ENCODE data around the gene CD7.

CD7 gene

DNA sequence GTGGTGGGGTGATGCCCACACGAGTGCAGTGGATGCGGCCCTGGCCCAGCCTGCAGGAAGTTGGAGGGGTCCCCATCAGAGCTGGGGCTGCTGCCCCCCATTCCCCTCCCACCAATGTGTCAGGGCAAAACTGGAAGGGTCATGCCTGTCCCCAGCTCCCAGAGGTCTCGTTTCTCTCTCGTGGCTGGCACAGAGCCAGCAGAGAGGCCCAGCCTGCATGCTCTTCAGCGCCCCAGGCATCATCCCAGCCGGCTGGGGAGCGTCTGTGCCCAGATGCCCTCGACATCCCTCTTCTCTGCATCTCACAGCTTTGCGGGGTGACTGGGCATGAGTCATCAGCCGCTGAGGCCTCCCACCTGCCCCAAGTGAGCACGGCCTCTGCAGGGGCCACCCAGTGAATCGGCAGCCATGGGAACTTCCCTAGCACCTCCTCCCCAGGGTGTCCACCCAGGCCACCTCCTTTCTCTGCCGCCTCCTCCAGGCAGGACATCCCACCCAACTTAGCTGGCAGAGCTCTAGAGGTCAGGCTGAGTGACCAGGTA lies 34.1 kb downstream of the CD7 start:
- Histone ChIP-seq H3K9ac (ENCODE audit: low read length) (no peak overlapping the region), H3K27me3 (ENCODE audit: control insufficient read depth, insufficient read depth, low read length) (no peaks in the 10 kb centered on the region), H3K4me3 (ENCODE audit: low read length) (no peak overlapping the region), H3K36me3 (ENCODE audit: control insufficient read depth, low read depth, low read length) (no peaks in the 10 kb centered on the region), H3K9me3 (ENCODE audit: control insufficient read depth, low read depth, low read length) (no peaks in the 10 kb centered on the region), H3K27ac (ENCODE audit: low read length) (no peak overlapping the region), H3K4me1 (ENCODE audit: control insufficient read depth, low read depth, low read length) (peaks cover 4% of the 10 kb centered on the region)

DNA sequence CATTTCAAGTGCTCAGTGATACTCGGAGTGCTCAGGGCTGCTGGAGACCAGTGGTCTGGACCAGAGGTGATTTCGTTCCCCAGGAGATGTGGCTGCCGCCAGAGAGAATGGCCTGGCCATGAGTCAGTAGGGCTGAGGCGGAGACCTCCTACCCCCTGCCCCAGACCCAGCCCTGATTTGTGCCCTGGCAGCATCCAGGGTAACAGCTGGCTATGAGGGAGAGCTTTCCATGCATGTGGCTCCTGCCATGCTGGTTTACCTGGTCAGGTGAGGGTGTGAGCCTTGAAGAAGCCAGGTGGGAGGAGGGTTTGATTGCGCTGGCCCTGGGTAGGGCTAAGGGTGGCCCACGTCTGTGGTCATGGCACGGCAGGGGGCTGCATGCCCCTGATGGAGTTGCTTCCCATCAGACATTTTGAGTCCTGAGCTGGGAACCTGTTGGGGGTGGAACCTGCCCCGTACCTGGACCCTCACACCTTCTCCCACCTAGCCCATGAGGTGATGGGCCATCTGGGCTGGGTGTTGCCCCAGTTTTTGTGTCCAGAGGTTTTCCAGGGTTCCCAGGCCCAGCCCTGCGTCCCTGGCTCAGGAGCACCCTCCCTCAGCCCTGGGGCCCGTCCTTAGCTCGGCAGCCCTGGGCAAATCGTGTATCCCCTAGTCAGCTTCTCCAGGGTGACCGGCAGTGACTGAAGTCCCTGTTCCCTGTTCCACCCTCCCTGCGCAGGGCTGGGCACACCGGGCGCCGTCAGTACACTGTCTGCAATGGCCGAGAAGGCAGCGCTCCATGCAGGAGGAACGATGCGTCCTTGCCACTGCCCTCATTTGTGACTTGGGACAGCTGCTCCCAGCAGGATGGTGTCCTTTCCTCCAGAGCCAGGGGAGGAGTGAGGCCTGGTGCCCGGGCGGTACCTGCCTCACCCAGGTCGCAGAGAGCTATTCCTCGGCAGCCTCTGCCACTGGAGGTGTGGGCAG lies 34.9 kb downstream of the CD7 start:
- H3K4me3 ChIP-seq (ENCODE audit: low read length), result no peak overlapping the region
- no peak overlapping the region for H3K27ac ChIP-seq (ENCODE audit: low read length)
- H3K4me1 ChIP-seq (ENCODE audit: control insufficient read depth, low read depth, low read length), result peaks cover 4% of the 10 kb centered on the region
- no peak overlapping the region for H3K9ac ChIP-seq (ENCODE audit: low read length)
- H3K36me3 ChIP-seq (ENCODE audit: control insufficient read depth, low read depth, low read length), result no peaks in the 10 kb centered on the region
- H3K27me3 ChIP-seq (ENCODE audit: control insufficient read depth, insufficient read depth, low read length), result no peaks in the 10 kb centered on the region
- H3K9me3 ChIP-seq (ENCODE audit: control insufficient read depth, low read depth, low read length), result no peaks in the 10 kb centered on the region

DNA sequence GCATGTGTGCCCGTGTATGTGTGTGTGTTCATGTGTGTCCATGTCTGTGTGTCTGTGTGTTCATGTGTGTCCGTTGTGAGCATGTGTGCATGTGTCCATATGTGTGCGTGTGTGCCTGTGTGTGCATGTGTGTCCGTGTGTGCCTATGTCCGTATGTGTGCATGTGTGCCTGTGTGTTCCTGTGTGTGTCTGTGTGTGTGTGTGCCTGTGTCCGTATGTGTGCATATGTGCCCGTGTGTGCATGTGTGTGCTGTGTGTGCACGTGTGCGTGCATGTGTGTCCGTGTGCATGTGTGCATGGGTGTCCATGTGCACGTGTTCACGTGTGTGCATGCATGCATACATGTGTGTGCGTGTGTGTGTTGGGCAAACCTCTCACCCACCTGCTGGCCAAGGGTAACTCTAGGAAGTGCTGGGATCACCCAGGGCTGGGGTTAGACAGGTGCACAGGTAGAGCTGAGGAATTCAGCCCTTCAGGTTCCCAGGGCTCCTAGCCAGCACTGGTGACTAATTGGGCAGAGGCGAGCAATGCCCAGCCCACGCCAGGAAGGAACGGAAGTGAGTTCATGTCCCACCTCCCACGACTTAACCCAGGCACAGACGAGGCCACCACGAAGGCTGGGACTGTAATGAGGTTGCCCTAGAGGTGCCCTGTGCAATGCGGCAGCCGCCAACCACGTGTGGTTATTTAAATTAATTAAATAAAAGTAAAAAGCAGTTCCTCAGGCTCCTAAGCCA lies 35.7 kb downstream of the CD7 start:
- Histone ChIP-seq H3K27ac (ENCODE audit: low read length) (no peak overlapping the region), H3K27me3 (ENCODE audit: control insufficient read depth, insufficient read depth, low read length) (no peaks in the 10 kb centered on the region), H3K4me3 (ENCODE audit: low read length) (no peak overlapping the region), H3K4me1 (ENCODE audit: control insufficient read depth, low read depth, low read length) (peaks cover 4% of the 10 kb centered on the region), H3K36me3 (ENCODE audit: control insufficient read depth, low read depth, low read length) (no peaks in the 10 kb centered on the region), H3K9me3 (ENCODE audit: control insufficient read depth, low read depth, low read length) (no peaks in the 10 kb centered on the region), H3K9ac (ENCODE audit: low read length) (no peak overlapping the region)

DNA sequence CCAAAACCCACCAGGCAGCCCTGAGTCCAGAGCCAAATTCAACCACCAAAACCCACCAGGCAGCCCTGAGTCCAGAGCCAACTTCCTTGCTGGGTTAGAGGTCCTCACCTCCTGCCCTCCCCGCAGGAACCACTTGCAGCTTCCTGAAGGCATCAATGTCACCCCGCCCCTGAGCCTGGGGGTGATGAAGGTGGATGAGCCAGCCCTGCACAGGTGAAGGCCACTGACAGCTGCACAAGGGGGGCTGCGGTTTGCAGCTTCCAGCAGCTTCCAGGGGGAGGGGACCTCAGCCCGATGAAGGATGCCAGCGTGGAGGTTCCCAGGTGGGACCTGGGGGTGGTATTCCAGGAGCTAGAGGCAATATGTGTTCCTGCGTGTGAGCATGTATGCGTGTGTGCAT lies 36.3 kb downstream of the CD7 start:
- no peaks in the 10 kb centered on the region for H3K27me3 ChIP-seq (ENCODE audit: control insufficient read depth, insufficient read depth, low read length)
- H3K4me1 ChIP-seq (ENCODE audit: control insufficient read depth, low read depth, low read length), result peaks cover 4% of the 10 kb centered on the region
- H3K9ac ChIP-seq (ENCODE audit: low read length), result no peak overlapping the region
- H3K36me3 ChIP-seq (ENCODE audit: control insufficient read depth, low read depth, low read length), result no peaks in the 10 kb centered on the region
- H3K27ac ChIP-seq (ENCODE audit: low read length), result no peak overlapping the region
- H3K4me3 ChIP-seq (ENCODE audit: low read length), result no peak overlapping the region
- no peaks in the 10 kb centered on the region for H3K9me3 ChIP-seq (ENCODE audit: control insufficient read depth, low read depth, low read length)

DNA sequence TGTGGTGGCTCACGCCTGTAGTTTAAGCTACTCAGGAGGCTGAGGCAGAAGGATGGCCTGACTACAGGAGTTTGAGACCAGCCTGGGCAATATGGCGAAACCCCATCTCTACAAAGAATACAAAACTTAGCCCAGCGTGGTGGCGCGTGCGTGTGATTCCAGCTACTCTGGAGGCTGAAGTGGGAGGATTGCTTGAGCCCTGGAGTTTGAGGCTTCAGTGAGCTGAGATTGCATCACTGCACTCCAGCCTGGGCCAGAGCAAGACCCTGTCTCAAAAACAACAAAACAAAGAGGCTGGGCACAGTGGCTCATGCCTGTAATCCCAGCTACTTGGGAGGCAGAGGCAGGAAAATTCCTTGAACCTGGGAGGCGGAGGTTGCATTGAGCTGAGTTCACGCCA lies 36.9 kb downstream of the CD7 start:
- no peaks in the 10 kb centered on the region for H3K36me3 ChIP-seq (ENCODE audit: control insufficient read depth, low read depth, low read length)
- H3K4me3 ChIP-seq (ENCODE audit: low read length), result no peak overlapping the region
- no peaks in the 10 kb centered on the region for H3K27me3 ChIP-seq (ENCODE audit: control insufficient read depth, insufficient read depth, low read length)
- no peak overlapping the region for H3K9ac ChIP-seq (ENCODE audit: low read length)
- peaks cover 4% of the 10 kb centered on the region for H3K4me1 ChIP-seq (ENCODE audit: control insufficient read depth, low read depth, low read length)
- H3K27ac ChIP-seq (ENCODE audit: low read length), result no peak overlapping the region
- no peaks in the 10 kb centered on the region for H3K9me3 ChIP-seq (ENCODE audit: control insufficient read depth, low read depth, low read length)

DNA sequence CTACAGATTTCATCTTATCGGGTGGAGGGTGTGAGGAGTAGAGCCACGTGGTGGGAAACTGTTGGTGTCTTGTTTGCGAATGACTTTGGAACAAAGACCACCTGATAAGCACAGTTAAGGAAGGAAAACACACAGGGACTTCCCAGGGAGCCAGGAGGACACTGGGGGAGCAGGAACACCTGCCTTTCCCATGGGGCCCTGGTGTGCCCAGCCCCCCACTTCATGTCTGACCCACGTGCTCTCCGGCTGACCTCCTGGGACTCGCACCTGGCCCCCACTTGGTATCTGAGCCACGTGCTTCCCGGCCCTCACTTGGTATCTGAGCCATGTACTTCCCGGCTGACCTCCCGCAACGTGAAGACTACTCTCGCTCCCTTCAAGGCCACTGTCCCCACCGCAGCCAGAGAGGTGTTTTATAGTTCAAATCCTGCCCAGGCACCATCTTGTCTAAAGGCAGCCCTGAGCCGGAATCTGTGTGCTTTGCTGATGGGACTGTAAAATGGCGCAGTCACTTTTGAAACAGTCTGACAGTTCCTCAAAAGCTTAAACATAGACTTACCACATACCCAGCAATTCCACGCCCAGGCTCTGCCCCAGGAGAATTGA lies 38.5 kb downstream of the CD7 start:
- Histone ChIP-seq H3K27ac (ENCODE audit: low read length) (no peak overlapping the region), H3K9ac (ENCODE audit: low read length) (no peak overlapping the region), H3K4me3 (ENCODE audit: low read length) (no peak overlapping the region), H3K4me1 (ENCODE audit: control insufficient read depth, low read depth, low read length) (peaks cover 5% of the 10 kb centered on the region), H3K36me3 (ENCODE audit: control insufficient read depth, low read depth, low read length) (no peaks in the 10 kb centered on the region), H3K9me3 (ENCODE audit: control insufficient read depth, low read depth, low read length) (no peaks in the 10 kb centered on the region), H3K27me3 (ENCODE audit: control insufficient read depth, insufficient read depth, low read length) (peaks cover 6% of the 10 kb centered on the region)

DNA sequence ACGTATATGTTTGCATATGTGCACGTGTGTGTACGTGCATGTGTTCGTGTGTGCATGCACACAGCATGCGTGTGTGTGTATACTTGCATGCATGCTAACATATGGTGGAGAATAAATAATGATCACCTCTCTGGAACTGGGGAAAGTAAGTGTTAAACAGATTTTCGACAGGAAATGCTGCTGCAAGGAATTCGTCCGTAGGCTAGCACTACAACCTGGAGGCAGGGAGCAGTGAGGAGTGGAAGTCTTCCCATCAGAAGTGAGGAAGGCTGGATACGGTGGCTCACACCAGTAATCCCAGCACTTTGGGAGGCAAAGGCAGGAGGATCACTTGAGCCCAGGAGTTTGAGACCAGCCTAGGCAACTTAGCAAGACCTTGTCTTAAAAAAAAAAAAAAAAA lies 39.1 kb downstream of the CD7 start:
- Histone ChIP-seq H3K27me3 (ENCODE audit: control insufficient read depth, insufficient read depth, low read length) (peaks cover 6% of the 10 kb centered on the region), H3K36me3 (ENCODE audit: control insufficient read depth, low read depth, low read length) (no peaks in the 10 kb centered on the region), H3K27ac (ENCODE audit: low read length) (no peak overlapping the region), H3K4me1 (ENCODE audit: control insufficient read depth, low read depth, low read length) (peaks cover 7% of the 10 kb centered on the region), H3K9ac (ENCODE audit: low read length) (no peak overlapping the region), H3K9me3 (ENCODE audit: control insufficient read depth, low read depth, low read length) (no peaks in the 10 kb centered on the region), H3K4me3 (ENCODE audit: low read length) (no peak overlapping the region)

DNA sequence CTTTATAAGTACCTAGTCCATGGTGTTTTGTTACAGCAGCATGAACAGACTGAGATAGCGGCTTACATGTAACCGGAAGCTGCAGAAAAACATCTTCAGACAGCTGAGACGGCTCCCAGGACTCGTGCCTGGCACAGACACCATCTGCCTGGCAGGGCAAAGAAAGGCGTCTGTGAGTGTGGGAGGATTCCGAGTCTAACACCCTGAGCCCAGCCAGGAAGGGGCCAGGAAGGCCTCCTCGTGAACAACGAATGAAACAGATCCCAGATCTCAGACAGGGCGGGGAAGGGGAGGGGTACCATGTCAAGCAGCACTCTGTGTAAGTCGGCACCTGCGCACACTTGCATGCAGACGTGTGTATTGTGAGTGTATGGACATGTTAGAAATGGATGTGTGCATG lies 39.6 kb downstream of the CD7 start:
- Histone ChIP-seq H3K9ac (ENCODE audit: low read length) (no peak overlapping the region), H3K4me3 (ENCODE audit: low read length) (no peak overlapping the region), H3K4me1 (ENCODE audit: control insufficient read depth, low read depth, low read length) (peaks cover 7% of the 10 kb centered on the region), H3K36me3 (ENCODE audit: control insufficient read depth, low read depth, low read length) (no peaks in the 10 kb centered on the region), H3K27me3 (ENCODE audit: control insufficient read depth, insufficient read depth, low read length) (peaks cover 6% of the 10 kb centered on the region), H3K27ac (ENCODE audit: low read length) (no peak overlapping the region), H3K9me3 (ENCODE audit: control insufficient read depth, low read depth, low read length) (no peaks in the 10 kb centered on the region)

DNA sequence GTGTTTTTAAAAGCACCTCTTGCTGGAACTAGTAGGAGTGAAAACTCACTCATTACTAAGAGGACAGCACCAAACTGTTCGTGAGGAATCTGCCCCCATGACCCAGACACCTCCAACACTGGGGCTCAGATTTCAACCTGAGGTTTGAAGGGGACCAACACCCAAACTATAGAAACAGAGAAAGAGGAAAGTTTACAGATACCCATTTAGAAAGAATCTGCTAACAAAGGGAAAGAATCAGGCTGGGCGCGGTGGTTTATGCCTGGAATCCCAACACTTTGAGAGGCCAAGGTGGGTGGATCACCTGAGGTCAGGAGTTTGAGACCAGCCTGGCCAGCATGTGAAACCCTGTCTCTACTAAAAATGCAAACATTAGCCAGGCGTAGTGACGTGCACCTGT lies 40.5 kb downstream of the CD7 start:
- H3K9ac ChIP-seq (ENCODE audit: low read length), result no peak overlapping the region
- H3K4me1 ChIP-seq (ENCODE audit: control insufficient read depth, low read depth, low read length), result peaks cover 7% of the 10 kb centered on the region
- peaks cover 6% of the 10 kb centered on the region for H3K27me3 ChIP-seq (ENCODE audit: control insufficient read depth, insufficient read depth, low read length)
- H3K36me3 ChIP-seq (ENCODE audit: control insufficient read depth, low read depth, low read length), result peaks cover under 1% of the 10 kb centered on the region
- no peaks in the 10 kb centered on the region for H3K9me3 ChIP-seq (ENCODE audit: control insufficient read depth, low read depth, low read length)
- no peak overlapping the region for H3K27ac ChIP-seq (ENCODE audit: low read length)
- H3K4me3 ChIP-seq (ENCODE audit: low read length), result no peak overlapping the region

DNA sequence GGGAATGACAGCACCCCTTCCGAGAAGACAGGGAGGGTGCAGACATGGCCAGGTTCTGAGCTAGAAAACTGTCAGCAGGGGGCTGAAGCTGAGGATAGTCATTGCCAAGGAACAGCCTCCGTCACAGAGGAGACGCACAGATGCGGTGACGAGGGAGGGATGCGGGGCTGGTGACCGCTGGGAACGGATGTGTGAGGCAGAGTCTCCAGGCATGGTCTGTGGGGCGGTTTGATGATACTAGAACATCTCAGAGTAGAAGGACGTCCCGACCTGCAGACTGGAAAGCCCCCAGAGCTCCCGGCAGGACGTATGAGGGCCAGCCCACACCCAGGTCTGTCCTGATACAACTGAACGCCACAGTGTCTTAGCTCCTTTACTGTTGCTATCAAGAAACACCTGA lies 42.1 kb downstream of the CD7 start:
- Histone ChIP-seq H3K4me1 (ENCODE audit: control insufficient read depth, low read depth, low read length) (peaks cover 11% of the 10 kb centered on the region), H3K27ac (ENCODE audit: low read length) (no peak overlapping the region), H3K36me3 (ENCODE audit: control insufficient read depth, low read depth, low read length) (peaks cover 14% of the 10 kb centered on the region), H3K4me3 (ENCODE audit: low read length) (no peak overlapping the region), H3K27me3 (ENCODE audit: control insufficient read depth, insufficient read depth, low read length) (peaks cover 6% of the 10 kb centered on the region), H3K9me3 (ENCODE audit: control insufficient read depth, low read depth, low read length) (no peaks in the 10 kb centered on the region), H3K9ac (ENCODE audit: low read length) (no peak overlapping the region)

Measured in iPS-18a (cell line).